Measurements from ENCODE around the gene IRF5.

GRCh38 chr7:128913870-128914565, 23.7 kb upstream of the IRF5 start:
- TF ChIP-seq POLR2A (IDR thresholded peaks at IDR 0.05) (no peak), CTCF (IDR thresholded peaks at IDR 0.05) (no peak)
